HL-60 (cell line): Measurements from ENCODE around the gene CRYZL1.

Source experiments
- DNase-seq, 2 experiments: peaks; one replicate each; pipeline ENCODE4 v3.0.0-alpha.2; 2010 to 2020; ENCODE audit warnings: low read depth in 1 of 2, low spot score in 1 of 2
- H3K27ac ChIP-seq: fragments of 250-450 bp; sonication (Bioruptor Pico); replicated peaks from 2 replicates; pipeline ENCODE4 v1.5.1; 2020; ENCODE audit warnings: mild to moderate bottlenecking, moderate library complexity
- H3K27me3 ChIP-seq: fragments of 250-450 bp; sonication (Bioruptor Pico); 2 replicates; pipeline ENCODE4 v1.5.1; 2021; ENCODE audit warnings: mild to moderate bottlenecking, moderate library complexity; ENCODE audit not compliant: insufficient read depth, poor library complexity, severe bottlenecking
- H3K4me3 ChIP-seq: replicated peaks from 2 replicates; pipeline ENCODE4 v1.5.1; 2011; ENCODE audit warnings: mild to moderate bottlenecking, control low read depth, low read length; ENCODE audit not compliant: insufficient read depth
- GABPA ChIP-seq: IDR thresholded peaks from 2 replicates; pipeline ENCODE4 v1.6.1; 2012; ENCODE audit warnings: low read depth
- POLR2AphosphoS5 ChIP-seq: IDR thresholded peaks from 2 replicates; pipeline ENCODE4 v1.6.1; 2012; ENCODE audit warnings: low read depth
- SPI1 ChIP-seq: IDR thresholded peaks from 2 replicates; pipeline ENCODE4 v1.6.1; 2012; ENCODE audit warnings: low read depth, mild to moderate bottlenecking, borderline replicate concordance
- TF ChIP-seq, protein P1 (sequence below): IDR thresholded peaks from one replicate; pipeline ENCODE4 v1.5.1; 2011; ENCODE audit warnings: low read length, control low read depth, inconsistent platforms; ENCODE audit not compliant: insufficient read depth
- TF ChIP-seq, protein P2 (sequence below): IDR thresholded peaks from 2 replicates; pipeline ENCODE4 v1.6.1; 2012; ENCODE audit warnings: low read depth; ENCODE audit not compliant: insufficient replicate concordance

Gene CRYZL1

DNA sequence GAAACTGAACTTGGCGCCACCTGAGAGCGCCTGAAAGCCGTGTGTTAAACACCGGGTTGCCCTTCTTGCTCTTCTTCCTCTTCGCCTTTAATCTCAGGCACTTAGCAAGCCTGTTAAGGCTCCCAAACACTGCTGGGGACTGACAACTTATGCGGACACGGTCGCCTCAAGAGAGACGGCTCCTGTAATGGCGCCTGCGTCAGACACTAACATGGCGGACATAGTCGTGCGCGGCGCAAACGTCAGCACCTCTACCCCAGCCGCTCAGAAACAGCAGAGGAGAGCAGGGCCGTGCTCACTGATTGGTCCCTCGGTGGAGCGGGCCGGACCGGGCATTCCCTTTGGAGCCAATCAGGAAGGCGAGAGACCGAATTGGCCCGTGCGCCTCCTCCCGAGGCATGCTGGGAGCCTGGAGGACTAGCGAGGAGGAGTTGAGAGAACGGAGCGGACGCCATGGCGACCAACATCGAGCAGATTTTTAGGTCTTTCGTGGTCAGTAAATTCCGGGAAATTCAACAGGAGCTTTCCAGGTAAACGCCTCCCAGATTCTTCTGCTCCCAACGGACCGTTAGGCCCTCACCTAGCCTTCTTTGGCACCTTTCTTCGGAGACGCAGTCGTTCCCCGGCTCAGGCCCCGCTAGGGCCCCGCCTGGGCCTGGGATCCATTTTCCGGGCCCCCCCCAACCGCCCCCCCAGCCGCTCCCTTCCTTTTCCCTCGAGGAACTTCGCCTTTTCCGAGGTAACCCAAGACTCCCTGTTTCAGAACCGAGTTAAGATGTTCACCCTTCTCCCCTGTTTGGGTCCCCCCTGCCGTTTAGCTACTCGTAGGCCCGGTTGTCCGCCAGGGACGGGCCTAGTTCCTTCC, 98.7 kb downstream of the CRYZL1 start, which contains the start of gene SON:
TSS of gene SON (plus strand) at position 399 of the 865 bp plus-strand sequence. CDS start at position 454, 55 bp downstream.
- Histone ChIP-seq H3K4me3 (peak within 1 kb of the TSS; percentile 79), H3K27ac (peak within 1 kb of the TSS; percentile 98), H3K27me3 (no peaks in the 10 kb centered on the region)
- TF ChIP-seq GABPA: no peak
- TF ChIP-seq, protein P1, sequence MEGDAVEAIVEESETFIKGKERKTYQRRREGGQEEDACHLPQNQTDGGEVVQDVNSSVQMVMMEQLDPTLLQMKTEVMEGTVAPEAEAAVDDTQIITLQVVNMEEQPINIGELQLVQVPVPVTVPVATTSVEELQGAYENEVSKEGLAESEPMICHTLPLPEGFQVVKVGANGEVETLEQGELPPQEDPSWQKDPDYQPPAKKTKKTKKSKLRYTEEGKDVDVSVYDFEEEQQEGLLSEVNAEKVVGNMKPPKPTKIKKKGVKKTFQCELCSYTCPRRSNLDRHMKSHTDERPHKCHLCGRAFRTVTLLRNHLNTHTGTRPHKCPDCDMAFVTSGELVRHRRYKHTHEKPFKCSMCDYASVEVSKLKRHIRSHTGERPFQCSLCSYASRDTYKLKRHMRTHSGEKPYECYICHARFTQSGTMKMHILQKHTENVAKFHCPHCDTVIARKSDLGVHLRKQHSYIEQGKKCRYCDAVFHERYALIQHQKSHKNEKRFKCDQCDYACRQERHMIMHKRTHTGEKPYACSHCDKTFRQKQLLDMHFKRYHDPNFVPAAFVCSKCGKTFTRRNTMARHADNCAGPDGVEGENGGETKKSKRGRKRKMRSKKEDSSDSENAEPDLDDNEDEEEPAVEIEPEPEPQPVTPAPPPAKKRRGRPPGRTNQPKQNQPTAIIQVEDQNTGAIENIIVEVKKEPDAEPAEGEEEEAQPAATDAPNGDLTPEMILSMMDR: no peak
- TF ChIP-seq, protein P2, sequence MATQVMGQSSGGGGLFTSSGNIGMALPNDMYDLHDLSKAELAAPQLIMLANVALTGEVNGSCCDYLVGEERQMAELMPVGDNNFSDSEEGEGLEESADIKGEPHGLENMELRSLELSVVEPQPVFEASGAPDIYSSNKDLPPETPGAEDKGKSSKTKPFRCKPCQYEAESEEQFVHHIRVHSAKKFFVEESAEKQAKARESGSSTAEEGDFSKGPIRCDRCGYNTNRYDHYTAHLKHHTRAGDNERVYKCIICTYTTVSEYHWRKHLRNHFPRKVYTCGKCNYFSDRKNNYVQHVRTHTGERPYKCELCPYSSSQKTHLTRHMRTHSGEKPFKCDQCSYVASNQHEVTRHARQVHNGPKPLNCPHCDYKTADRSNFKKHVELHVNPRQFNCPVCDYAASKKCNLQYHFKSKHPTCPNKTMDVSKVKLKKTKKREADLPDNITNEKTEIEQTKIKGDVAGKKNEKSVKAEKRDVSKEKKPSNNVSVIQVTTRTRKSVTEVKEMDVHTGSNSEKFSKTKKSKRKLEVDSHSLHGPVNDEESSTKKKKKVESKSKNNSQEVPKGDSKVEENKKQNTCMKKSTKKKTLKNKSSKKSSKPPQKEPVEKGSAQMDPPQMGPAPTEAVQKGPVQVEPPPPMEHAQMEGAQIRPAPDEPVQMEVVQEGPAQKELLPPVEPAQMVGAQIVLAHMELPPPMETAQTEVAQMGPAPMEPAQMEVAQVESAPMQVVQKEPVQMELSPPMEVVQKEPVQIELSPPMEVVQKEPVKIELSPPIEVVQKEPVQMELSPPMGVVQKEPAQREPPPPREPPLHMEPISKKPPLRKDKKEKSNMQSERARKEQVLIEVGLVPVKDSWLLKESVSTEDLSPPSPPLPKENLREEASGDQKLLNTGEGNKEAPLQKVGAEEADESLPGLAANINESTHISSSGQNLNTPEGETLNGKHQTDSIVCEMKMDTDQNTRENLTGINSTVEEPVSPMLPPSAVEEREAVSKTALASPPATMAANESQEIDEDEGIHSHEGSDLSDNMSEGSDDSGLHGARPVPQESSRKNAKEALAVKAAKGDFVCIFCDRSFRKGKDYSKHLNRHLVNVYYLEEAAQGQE: no peak
- TF ChIP-seq POLR2AphosphoS5: peak; percentile 93
- TF ChIP-seq SPI1: 0 out of 2 replicates have a peak, but pooled peaks have one; percentile 14
- DNase-seq: peak; percentile 96 to 100

DNA sequence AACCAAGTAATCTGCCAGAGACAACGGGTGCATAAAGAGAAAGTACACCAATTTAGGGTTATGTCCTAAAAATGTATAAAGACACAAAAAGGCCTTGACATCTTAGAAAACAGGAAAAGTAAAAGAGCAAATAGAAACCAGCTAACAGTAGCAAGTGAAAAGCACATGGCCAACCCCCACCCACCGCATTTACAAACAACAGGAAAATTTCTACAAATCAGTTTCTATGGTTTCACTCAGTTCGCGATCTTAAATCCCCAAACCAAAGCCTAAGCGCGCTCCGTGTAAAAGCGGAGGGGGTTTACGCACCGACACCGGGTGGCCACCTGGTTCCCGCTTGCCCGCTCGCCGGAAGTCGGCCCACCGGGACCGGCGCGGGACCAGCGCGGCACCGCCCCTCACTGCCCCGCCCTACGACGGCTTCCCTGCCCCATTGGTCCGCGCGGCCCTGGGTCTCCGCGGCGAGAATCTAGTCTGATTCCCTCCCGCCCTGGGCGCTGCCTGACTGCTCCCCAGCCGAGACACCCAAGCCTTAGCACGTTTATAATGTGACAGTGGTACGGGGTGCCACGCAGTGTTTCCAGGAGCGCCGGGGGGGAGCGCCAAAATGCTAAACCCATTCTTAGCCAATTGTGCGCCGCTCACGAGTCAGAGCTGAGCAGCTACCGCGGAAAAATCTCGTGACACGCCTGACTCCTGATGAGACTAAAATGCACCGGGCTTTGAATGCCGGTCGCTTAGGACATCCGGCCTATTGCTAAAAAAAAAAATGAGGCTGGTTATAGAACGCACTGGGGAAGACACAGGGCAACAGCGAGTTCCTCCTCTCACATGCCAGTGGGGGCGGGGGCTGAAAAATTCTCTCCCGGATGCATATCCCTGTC, 99.5 kb downstream of the CRYZL1 start, which contains the start of gene GART:
TSS of gene GART (minus strand) at position 362 of the 884 bp plus-strand sequence. CDS start 2,802 bp downstream, outside the sequence.
- TF ChIP-seq, protein P1: no peak
- TF ChIP-seq GABPA: peak; percentile 66
- TF ChIP-seq, protein P2: peak; percentile 42
- no peak for TF ChIP-seq SPI1
- TF ChIP-seq POLR2AphosphoS5: peak; percentile 65; the same call in 1 of the 2 replicates
- Histone ChIP-seq H3K27me3 (no peaks in the 10 kb centered on the region), H3K27ac (peak within 1 kb of the TSS; percentile 98), H3K4me3 (peak within 1 kb of the TSS; percentile 79)
- peak; percentile 72 to 84 for DNase-seq

DNA sequence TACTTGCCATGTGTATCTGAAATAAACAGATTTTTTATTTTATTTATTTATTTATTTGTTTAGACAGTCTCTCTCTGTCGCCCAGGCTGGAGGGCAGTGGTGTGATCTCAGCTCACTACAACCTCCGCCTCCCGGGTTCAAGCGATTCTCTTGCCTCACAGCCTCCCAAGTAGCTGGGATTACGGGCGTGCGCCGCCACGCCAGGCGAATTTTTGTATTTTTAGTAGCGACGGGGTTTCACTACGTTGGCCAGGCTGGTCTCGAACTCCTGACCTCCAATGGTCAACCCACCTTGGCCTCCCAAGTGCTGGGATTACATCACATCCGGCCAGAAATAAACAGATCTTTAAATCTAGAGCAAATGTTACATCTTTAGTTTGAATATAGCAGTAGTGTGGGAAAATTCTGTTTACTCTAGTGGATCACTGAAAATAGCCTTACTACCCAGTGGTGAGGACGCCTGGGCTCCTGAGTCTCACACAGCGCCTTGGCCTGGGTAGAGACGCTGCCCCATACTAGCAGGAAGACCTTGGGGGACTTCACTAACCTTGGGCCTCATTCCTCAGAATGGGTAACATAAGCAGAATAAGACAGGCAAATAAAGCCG, 100.3 kb downstream of the CRYZL1 start:
- TF ChIP-seq POLR2AphosphoS5 (no peak), SPI1 (no peak), GABPA (no peak)
- TF ChIP-seq, protein P1: no peak
- TF ChIP-seq, protein P2: no peak
- DNase-seq: peak; percentile 22 to 50
- H3K27me3 ChIP-seq: no peaks in the 10 kb centered on the region
- H3K4me3 ChIP-seq: peak overlapping the region; percentile 79
- H3K27ac ChIP-seq: peak overlapping the region; percentile 98
